Erythroblast (primary cell): ENCODE results near the gene RAB31.

Source experiments
- DNase-seq, 2 experiments: peaks; one replicate each; lab custom pipeline; 2025; lab: John Stamatoyannopoulos, UW
- GATA1 ChIP-seq: IDR thresholded peaks from 2 replicates; pipeline ENCODE4 v1.6.1; 2011; ENCODE audit warnings: low read depth, mild to moderate bottlenecking, control low read depth, low read length, moderate library complexity
- POLR2A ChIP-seq: IDR thresholded peaks from 2 replicates; pipeline ENCODE4 v1.6.1; 2011; ENCODE audit warnings: mild to moderate bottlenecking, low read length

The RAB31 gene

DNA sequence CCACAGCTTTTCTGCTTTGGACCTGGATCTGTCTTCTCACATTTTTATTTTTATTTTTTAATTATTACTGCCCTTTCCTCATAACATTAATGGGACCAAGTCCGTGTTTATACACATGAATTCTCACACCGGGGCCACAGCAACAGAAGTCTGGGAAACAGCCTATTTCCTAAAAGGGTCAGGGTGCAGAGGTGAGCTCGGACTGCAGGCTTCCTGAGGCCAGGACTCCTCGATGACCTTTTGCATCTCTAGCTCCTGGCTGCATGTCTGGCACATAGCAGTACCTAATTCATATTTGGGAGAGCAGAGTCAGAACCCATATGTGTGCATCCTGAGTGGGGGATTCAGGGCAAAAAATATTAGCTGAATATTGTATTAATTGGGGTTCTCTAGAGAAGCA, 9.6 kb upstream of the RAB31 start:
- TF ChIP-seq POLR2A (no peak), GATA1 (no peak)

DNA sequence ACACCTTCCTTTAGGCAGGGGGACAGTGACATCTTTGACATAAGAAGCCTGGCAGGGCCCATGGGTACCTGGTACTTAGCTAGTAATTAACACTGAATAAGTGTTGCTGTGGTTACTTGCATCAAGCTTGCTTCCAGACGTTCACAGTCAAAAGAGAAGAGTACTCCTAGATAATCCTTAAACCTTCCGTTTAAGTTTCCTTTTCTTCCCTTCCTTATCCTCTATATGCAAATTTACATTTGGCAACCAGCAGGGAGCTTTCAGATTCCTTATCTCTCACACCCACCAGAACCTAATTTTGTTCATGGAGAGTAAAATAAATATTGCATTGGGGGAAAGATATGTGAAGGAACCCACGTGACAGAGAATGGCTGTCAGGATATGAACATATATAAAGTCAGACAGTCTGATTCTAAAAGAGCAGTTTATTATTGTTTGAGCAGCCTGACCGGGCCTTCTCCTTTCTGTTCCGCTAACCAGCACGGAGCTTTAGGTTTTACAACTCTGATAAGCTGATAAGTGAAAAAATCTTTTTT, 7.8 kb upstream of the RAB31 start:
- TF ChIP-seq GATA1 (no peak), POLR2A (no peak)
- DNase-seq: peak in 1 of 2 experiments; percentile 52

More for the DNA sequence above, 9.6 kb upstream of the RAB31 start:
- DNase-seq: no peak

DNA sequence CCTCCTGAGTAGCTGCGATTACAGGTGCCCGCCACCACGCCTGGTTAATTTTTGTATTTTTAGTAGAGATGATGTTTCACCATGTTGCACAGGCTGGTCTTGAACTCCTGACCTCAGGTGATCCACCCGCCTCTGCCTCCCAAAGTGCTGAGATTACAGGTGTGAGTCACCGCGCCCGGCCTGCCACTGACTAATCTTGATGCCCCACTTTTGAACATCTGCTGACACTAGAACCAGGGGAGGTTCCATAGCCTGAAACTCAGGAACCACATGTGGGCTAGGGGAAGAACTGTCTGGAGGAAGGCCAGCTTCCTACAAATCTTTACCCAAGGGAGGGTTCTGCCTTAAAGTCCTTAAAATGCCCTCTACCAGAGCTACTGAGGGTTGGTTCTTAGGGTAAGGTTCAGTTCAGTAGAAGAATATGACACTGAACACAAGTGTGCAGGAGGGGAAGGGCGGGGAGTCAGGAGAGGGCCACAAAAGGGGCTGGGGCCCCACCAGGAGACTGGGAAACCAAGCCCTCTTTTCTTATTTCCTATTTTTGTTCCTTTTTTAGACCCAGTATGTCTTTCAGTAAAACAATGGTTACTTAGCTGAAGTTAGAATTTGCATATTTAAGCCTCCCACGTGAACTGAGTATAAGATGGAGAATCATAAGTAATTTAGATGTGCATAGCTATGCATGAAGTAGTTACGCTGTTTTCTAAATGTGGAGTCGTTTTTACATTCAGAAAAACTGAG, 6.3 kb upstream of the RAB31 start:
- DNase-seq: no peak
- TF ChIP-seq GATA1: no peak
- no peak for TF ChIP-seq POLR2A

DNA sequence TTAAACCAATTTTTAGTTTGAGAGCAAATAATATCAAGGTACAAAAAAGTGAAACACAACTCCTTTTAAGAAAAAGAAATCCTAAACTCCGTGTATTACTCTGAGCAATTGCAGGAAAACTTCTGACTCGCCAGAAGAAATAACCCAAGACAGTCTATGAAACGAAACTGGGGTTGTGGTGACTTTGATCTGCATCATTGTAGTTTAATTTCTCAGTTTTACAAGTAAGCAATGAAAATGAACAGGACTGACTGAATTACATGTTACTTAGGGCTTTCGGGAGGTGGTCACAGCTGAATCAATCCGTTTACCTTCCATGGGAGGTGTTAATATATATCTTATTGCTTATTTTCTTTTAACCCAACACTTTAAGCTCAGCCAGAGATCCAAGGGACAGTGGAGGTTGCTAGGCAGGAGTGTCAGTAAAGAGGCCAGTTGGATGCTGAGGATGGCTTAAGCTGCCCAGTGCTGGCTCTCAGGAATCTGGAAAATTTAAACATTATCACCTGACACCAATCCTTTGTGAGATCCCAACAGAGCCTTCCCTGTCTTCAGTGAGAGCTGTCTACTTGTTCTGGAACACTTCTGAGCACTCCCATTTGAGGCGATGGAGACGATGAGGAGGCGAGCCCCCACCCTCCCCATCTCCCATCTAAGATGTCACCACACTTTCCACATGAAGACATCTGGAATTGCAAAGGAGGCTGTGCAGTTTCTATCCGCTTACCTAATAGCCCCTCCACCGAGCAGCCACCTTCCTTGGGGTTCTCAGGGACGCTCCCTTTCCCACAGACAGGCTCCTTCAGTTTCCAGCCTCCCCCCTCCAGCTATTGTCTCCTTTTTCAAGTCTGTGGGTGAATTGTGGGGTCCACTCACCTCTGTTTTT, 3.6 kb upstream of the RAB31 start:
- no peak for TF ChIP-seq GATA1
- TF ChIP-seq POLR2A: no peak
- DNase-seq: no peak

DNA sequence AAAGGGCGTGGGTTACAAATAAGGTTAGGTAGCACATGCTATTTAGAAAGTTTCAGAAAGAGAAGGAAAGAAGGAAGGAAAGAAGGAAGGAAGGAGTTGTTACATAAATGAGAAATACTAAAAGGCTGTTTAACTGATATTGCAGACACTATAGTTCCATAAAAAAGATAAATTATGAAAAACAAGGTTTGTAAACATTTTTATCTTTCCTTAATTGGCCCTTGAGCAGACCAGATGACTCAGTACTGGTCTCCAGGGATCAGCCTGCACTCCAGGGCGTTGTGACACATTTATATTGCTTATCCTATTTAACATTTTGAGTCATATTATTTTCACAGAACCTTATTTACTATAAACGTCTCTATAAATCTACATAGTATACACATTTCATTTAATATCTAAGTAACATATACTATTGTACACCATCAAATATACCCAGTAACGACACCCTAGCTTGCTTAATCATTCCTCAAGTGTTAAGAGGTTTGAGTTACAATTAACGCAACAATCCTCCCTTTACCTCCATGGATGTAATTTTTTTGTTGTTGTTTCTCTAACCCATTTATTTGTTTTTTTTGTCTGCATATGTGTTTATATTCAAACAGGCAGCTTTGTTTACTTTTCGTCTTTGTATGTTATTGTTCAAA, 2.8 kb upstream of the RAB31 start:
- no peak for DNase-seq
- TF ChIP-seq POLR2A (no peak), GATA1 (no peak)

DNA sequence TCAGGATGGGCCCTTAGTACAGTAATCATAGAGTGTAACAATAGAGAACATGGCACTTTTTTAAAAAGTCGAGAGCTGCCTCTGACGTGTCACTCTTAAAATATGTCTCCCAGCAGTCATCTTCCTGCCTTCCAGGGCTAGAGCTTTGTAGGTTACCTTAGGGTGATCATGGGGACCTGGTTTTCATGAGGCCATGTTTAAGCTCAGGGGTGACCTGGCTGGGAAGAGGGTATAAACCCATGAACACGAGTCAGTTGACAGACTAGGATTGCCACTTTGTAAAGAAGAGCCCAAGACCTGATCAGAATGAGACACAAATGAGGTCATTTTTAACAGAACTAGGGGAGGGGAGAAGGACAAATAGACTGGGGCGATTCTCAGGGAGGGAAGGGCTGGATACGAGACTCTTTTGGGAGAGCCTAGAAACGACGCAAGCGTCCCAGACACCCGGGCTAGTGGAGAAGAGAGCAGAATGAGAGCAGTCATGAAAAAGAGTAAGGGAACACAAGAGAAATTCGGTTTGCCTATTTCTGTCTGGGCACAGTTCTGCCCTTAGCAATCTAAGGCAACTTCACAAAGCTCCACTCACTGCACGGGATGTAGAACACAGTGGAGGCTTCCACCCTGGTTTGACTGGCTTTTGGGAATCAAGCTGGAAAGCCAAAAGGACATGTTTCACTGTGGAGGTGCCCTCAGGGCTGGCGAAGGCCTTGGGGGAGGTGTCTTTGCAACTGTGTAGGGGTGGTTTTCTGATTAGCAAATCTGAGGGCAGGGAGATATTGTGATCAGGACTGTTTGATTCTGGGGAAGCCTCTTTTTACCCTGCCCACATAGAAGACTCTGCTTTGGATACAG, 1.8 kb upstream of the RAB31 start:
- DNase-seq: no peak
- TF ChIP-seq POLR2A (no peak), GATA1 (no peak)

DNA sequence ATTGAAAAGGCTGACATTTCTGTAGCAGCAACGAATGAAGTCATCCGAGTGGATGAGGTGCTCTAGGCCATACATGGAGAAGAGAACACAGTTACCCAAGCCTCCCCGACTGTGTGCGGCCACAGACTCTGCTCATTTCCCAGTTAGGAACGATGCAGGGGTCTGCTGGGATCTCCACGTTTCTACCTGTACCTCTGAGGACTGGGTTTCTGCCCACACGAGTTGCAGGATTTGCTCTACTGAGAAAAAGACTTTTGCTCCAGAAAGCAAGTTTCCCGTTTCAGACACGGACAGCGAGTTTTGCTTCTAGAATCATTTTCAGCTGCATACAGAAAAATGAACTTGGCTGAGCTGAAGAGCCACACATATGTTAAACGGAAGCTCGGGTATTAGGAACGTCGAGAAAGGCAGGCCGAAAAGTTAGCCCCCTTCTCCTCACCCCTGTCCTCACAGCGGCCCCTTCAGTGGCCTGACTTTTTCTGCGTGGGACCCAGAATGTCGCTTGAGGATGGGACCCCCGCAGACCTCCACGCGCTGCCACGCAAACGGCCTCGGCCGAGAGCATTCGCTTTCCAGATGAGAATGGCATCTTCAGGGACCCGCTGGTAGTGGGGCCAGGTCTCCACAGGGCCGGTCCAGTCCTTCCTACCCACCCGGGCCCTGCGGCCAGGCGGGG, 582 bp upstream of the RAB31 start:
- TF ChIP-seq POLR2A (no peak), GATA1 (no peak)
- DNase-seq: no peak

GRCh38 chr18:9708434-9709303, 568 bp downstream of the RAB31 start:
- DNase-seq: peak; percentile 43 to 48
- TF ChIP-seq POLR2A (peak; percentile 9), GATA1 (no peak)

DNA sequence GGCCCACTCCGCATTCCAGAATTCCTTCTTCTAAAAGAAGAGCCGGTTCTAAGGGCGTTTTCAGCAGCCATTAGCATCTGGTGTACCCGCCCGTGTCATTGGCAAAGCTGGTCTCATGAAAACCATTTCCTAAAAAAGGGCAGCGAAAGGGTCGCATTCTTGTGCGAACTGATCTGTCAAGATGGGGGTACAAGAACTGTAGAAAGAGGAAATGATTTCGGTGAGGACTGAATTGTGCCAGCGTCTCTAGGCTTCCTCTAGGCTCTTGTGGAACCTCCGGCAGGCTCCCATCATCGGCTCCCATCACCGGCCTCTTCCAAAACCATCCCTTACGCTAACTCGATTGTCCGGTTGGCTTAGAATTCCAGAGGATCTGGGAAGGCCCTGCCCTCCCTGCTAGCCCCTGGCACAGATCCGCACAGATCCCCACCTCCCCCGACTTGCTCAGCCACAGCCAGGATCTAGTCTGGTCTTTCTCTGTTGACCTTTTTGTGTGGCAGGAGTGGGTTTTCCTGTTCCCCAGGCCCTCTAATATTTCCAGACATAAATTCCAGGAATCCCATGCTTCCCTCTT, 1.3 kb downstream of the RAB31 start:
- no peak for TF ChIP-seq POLR2A
- TF ChIP-seq GATA1: no peak
- no peak for DNase-seq

- TF ChIP-seq POLR2A (no peak), GATA1 (no peak)
- no peak for DNase-seq
Observed at GRCh38 chr18:9710037-9710436, 1.9 kb downstream of the RAB31 start.
